ENCODE measurements around the gene ZNF317. TPM values are rescaled to one million over a fixed set of nuclear protein-coding genes. Genes with fewer than 3 reads are reported as not detected.
A peak's percentile ranks its signal among the peaks of the same experiment; 100 is the strongest.

The ZNF317 gene
- total and polyA plus RNA-seq, 2 of the 4 experiments (the other 2 are of a cell fraction): 13.0 to 17.6 TPM

GRCh38 chr19:9165261-9165660 is 25.1 kb downstream of the ZNF317 start:
- intact Hi-C loops (cut with micrococcal nuclease) (no loop called here), in situ Hi-C loops (cut with MboI; ENCODE audit: low sequenced_read_pairs) (no loop called here), dilution Hi-C loops (cut with HindIII; ENCODE audit: low sequenced_read_pairs, unreplicated experiment) (no loop called here)
- H3K27me3 ChIP-seq (ENCODE audit: control insufficient read depth, insufficient read depth, low read length): no peaks in the 10 kb centered on the region
- H3K4ac ChIP-seq (ENCODE audit: low read depth, low read length): no peak overlapping the region
- no peak overlapping the region for H3K14ac ChIP-seq (replicated peaks; ENCODE audit: low read depth, low read length)
- H4K8ac ChIP-seq (ENCODE audit: low read depth in 2 of 2, low read length in 2 of 2): no peak overlapping the region
- H2BK5ac ChIP-seq (ENCODE audit: low read depth, low read length, poor library complexity, severe bottlenecking): no peak overlapping the region
- BruUV-seq (replicated peaks): no TSS peak
- H3K9ac ChIP-seq (ENCODE audit: low read depth, low read length): no peak overlapping the region
- H4K5ac ChIP-seq (ENCODE audit: low read depth, low read length): no peak overlapping the region
- no peaks in the 10 kb centered on the region for H4K20me1 ChIP-seq (ENCODE audit: insufficient read depth, low read length)
- no CpG with 5 or more reads among the region's 3 CpGs for WGBS, 2 experiments (ENCODE audit: extremely low coverage in 2 of 2, insufficient read length in 1 of 2)
- H3K9me1 ChIP-seq (ENCODE audit: insufficient read depth, low read length): no peaks in the 10 kb centered on the region
- H3K36me3 ChIP-seq (ENCODE audit: control insufficient read depth, insufficient read depth, low read length): peaks cover 43% of the 10 kb centered on the region
- H3K56ac ChIP-seq (ENCODE audit: extremely low read depth, insufficient read depth, low read length): no peak overlapping the region
- H2BK15ac ChIP-seq (ENCODE audit: low read depth, low read length): no peak overlapping the region
- peaks cover 2% of the 10 kb centered on the region; the same call in 1 of the 2 replicates for H3K4me1 ChIP-seq (ENCODE audit: control insufficient read depth, insufficient read depth, low read length)
- H3K4me2 ChIP-seq (ENCODE audit: low read depth, low read length): no peak overlapping the region
- no peak overlapping the region for H4K91ac ChIP-seq (ENCODE audit: insufficient read depth, low read depth, low read length)
- DNase-seq (peak; percentile 22), ATAC-seq (ENCODE audit: low read depth) (no peak; the same call in 1 of the 2 replicates)
- H2BK120ac ChIP-seq (ENCODE audit: low read depth, low read length): no peak overlapping the region
- H3K4me3 ChIP-seq (ENCODE audit: insufficient read depth, low read depth, low read length): no peak overlapping the region
- peaks cover 0 to 21% of the 10 kb centered on the region in 2 experiments; a peak in 2 of 4 replicates for H3K79me1 ChIP-seq (ENCODE audit: low read depth in 1 of 2, low read length in 2 of 2)
- H2AK9ac ChIP-seq (replicated peaks; ENCODE audit: low read depth, low read length, poor library complexity): no peak overlapping the region
- peaks cover 30% of the 10 kb centered on the region for H3K9me3 ChIP-seq (ENCODE audit: control insufficient read depth, insufficient read depth, low read length)
- H3K27ac ChIP-seq (ENCODE audit: insufficient read depth, low read length): no peak overlapping the region
- H2AK5ac ChIP-seq (ENCODE audit: low read depth, low read length): no peak overlapping the region
- H3K18ac ChIP-seq (ENCODE audit: low read depth, low read length): no peak overlapping the region
- no peak overlapping the region for H3K23ac ChIP-seq (ENCODE audit: low read depth, low read length)
- H2AFZ ChIP-seq (replicated peaks; ENCODE audit: low read length, poor library complexity): no peak overlapping the region
- no peak overlapping the region for H2BK20ac ChIP-seq (ENCODE audit: low read depth, low read length)
- TF ChIP-seq CHD1 (IDR thresholded peaks at IDR 0.05; ENCODE audit: low read depth, low read length) (no peak), RCOR1 (IDR thresholded peaks at IDR 0.05; ENCODE audit: insufficient replicate concordance, low read length) (no peak), NFE2L2 (IDR thresholded peaks at IDR 0.05; ENCODE audit: low read depth, low read length) (no peak)
- ChIA-PET POLR2A (ENCODE audit: unreplicated experiment) (no interaction called here), CTCF (no interaction called here)
